ENCODE data around the gene STPG1.

The STPG1 gene

DNA sequence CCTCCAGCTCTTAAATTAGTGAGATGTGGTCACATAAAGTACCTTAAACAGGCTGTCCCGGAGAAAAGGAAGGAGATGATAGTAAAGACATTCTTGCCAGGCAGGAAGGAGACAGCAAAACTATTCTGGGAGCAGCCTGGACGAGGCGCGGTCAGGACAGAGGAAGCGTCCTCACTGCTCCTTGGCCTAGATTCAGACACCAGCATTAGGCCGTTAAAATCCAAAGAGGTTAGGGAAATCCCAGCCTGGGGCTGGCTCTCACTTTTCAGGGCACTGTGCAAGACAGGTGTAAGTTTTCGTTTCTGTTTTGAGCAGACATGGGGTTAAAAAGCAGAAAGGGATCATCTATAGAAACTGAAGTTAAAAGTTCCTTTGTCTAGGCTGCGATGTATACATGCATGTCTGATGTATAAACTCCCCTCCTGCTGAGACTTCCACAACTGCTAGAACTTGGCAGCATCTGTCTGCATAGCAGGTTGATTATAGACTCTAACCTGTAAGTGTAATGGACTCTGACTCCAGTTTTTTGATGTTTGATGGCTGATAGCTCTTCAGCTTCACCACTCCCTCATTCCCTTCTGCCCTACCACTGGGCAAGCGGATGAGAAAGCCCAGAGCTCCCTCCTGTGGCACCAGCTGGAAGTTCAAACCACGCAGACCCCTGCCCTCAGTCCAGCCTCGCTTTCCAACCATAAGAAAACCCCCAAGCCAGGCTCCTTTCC lies 21.5 kb downstream of the STPG1 start:
- peak; percentile 17 to 29 for DNase-seq

DNA sequence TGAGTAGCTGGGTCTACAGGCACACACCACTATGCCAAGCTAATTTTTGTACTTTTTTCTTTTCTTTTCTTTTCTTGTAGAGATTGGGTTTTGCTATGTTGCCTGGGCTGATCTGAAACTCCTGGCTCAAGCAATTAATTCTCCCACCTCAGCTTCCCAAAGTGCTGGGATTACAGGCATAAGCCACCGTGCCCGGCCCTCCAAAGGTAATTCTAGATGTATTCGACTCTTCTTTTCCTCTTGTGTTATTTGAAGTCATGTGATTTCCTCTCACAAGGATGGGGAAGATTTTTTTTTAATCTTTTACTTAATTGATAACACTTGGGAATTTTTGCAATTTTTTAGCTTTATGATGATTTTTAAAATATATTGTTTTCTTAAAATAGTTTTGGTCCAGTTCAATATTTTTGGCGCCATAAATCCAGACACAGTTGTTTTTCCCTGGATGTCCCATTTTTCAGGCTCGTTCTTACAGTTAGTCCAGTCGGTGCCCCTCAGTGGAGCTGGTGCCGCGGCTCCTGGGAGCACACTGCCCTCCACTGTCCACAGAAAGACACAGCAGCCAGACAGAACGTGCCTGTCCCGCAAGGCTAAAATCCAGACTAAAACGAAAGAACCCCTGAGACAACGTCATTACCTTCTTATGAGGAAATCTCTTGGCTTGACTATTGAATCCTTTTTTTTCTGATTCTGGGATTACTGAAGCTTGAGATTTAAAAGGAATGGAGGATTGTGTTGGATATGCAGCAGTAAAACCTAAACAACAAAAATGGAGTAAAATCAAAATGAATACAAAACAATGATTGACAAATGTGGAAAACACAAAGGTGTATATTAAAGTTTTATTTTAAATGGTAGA lies 22.4 kb downstream of the STPG1 start:
- DNase-seq: peak; percentile 37

DNA sequence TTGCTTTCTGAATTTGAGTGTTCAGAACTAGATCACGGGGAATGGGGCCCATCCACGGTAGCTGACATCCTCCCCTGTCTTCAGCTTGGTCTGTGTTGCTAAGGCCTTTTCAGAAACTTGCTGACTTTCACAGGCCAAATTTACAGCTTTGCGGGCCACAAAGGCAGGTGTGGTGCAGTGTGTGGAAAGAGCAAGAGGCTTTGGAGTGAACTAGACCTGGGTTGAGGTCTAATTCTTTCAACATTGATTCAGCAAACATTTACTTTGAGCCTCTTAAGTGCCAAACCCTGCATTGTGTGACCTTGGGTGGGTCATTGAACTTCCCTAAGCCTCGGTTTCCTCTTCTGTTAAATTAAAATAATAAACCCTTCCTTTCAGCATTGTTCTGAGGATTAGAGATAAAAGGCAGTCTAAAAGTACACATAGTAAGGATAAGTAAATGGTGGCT lies 24.3 kb downstream of the STPG1 start:
- DNase-seq: no peak

DNA sequence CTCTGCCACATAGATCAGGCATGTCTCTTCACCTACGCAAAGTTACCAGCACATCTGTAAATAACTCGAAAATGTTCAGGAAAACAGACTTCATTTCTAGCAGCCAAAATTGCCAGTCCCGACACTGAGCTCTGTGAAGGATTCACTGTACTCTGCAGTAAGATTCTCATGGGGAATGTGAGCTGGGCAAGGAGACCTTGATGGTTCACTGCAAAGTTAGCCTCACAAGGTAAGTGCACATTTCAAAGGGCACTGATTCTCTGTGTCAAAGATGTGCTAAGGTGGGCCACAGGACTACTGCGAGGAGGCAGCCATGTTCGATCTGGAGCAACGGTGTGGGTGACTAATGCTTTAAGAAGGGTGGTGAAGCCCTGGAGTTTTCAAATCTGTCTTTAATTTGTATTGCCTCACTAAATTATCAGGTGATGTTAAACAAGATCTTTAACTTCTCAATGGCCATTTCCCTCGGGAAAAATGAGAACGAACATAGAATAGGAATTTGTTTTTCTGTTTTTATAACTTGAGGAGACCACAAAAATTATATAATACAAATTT lies 25.2 kb downstream of the STPG1 start:
- DNase-seq: no peak

DNA sequence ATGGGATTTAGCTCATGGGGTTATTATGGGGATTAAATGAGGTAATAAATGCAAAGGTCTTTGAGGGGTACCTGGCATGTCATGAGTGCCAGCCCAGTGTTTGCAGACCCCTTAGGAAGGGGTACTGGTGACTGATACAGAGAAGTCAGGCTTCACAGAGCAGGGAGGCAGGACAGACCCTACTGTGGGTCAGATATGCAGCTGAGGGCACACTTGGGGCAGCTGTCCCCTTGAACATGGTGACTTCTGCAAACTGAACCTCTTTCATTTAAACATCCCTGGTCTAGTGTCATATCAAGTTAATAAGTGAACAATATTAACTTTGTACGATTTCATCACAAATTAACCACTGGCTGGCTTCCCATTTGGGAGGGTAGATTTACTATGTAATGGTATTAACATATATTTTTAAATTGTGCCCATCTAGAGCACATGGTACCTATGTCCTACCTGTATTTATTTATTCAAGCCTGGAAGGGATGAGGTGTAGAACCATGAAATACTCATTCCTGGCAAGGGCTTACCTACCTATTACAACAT lies 25.9 kb downstream of the STPG1 start:
- no peak for DNase-seq

DNA sequence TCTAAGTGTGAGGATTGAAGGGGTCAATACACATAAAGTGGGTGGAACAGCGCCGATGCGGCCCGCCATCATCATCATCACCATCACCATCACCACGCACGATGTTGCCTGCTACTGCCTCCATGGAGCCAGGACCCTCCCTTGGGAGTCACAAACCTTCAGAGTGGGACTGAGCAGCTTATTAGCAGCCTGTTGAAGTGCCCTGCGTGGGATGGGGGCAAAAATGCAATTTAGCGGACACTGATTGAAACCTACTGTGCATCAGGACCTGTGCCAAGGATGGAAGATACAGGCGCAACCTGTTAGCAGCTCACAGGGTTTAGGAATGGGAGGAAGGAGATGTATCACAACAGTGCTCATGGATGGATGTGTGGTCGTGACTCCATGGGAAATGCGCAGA lies 26.7 kb downstream of the STPG1 start:
- no peak for DNase-seq

DNA sequence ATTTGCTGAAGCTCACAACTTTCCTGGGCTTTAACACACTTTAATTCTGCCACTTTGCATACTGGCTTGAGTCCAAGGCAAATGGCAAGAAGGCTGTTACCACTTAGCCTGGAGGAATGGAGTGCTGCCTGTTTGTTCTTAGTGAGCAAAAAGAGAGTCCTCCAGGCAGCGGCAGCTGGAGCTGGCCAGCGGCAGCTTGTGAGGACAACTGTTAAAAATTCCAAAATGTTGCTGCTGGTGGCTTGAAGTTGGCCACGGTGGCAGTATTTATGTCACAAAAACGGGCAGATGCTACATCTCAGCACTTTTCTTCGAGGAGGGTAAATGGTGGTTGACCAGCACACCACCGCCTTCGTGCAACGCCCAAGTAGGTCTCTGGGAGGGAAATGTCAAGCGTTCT lies 27.3 kb downstream of the STPG1 start:
- DNase-seq: no peak

DNA sequence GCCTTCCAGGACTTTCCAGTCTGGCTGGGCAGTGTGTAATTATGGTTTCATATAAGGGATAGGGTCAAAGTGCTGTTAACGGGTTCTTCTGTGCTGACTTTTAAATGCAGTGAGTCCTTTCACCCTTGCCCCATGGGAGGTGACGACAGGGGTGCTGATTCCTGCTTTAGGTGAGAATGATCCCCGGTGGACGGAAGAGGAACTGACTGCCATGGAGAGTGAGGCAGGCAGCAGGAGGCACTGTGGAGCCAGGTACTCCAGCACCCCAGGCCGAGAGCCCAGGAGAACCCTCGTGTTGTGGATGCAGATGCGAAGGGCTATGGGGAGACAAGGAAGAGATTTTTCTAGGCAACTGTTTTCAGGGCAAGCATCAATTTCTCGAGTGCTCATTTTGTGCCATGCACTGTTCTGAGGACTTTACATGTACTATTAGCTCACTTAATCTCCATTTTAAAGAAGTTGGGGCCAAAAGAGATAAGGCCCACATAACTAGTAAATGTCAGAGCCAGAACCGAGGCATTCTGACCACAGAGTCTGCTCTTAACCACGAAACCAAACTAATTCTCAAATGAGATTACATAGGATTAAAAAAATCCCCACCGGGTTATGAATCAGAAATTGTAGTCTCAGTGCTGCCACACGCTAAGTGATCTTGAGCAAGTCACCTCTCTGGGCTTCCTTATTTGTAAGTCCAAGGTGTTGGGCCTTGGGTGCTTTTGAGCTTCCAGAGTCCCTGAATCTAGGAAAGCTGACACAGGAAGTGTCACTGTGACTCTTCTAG lies 28.2 kb downstream of the STPG1 start:
- no peak for DNase-seq

DNA sequence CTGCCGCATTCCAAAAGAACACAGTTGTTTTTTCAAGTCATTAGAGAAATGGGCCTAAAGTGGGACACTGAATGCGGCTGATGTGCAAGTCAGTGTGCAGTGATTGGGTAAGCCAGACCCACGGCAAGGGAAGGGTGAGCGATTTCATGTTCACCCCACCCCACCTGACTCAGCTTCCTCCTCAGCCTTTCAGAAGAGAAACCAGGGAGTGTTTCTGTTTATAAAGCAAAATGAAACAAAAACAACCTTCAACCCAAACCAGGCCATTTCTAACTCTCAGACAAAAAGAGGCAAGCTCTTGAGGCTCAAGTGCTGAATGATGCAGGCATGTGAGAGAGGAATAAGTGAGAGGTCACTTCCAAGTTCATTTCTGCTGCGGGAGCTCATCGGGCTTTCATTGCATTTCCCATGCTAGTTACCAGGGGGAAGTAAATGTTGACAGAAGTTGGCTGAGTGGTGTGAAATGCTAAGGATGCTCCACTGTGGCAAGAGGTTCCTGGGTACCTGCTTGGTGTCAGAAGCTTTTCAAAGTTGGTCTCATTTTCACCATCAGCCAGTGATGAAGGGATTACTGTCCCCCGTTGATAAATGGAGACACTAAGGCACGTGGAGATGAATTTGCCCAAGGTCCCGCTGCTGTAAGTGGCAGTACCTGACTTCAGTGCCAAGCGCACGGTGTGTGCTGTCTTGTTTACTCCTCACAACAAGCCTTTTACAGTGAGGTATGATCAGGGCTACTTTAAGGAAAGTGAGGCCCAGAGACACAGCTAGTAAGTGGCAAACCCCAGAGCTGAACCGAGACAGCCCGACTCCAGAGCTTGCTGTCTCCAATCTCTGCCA lies 29.1 kb downstream of the STPG1 start:
- DNase-seq: no peak

DNA sequence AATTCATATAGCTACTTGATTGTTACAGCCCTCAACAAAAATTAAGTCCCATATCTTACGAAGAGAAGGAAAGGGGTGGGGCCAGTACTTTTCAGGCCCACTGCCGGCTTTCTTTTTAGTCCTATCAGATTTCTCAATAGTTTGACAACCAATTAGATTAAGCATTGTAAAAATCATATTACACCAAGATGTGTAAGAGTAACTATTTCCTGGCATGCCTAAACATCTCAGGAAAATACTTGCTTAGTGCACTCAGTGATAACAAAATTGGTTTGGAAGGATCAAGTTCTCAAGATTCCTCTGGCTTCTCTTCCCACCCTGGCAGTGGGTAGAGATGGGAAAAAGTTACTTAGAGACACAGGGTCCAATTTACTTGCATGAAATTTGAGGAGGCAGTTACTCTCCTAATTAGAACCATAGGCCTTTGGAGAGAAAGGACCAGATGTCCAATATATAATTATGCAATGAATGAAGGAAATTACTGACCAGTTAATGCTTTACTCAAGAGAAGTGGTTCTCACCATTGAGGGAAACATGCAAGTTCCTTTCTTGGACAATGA lies 30.1 kb downstream of the STPG1 start:
- no peak for DNase-seq

DNA sequence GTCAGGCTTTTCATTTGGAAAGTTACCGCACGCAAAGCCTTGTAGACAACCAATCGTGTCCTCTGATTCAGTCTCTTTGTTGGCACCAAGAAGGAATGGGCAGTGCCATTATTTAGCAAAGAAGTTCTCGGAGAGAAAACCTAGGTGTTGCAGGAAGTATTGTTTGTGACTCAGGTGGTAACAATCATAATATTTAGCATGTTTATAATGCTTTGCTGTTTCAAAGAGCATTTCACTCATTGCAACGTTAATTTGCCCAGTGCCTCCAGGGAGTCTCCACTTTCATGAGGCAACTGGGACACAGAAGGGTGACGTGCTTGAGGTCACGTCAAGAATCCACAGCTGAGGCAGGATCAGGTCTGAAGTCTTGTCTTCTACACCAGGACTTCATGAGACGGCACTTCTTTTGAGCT lies 31.4 kb downstream of the STPG1 start:
- DNase-seq: no peak

DNA sequence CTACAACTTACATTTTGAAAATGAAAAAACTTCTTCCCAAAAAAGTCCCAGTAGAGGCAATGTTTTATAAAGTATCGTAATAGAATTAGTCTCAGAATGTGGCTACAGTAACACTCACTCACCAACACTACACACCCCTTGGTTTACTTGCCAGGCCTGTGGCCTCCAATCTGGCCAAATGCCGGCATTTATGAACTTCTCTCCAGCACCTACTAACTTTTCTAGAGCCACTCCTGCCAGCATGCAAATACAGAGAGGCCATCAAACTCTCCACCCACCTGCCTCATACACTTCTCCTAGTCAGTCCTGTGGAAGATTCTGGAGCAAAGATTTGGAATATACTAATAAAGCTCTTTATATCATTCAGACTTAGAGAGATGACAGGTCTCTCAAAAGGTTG lies 32.3 kb downstream of the STPG1 start:
- no peak for DNase-seq

DNA sequence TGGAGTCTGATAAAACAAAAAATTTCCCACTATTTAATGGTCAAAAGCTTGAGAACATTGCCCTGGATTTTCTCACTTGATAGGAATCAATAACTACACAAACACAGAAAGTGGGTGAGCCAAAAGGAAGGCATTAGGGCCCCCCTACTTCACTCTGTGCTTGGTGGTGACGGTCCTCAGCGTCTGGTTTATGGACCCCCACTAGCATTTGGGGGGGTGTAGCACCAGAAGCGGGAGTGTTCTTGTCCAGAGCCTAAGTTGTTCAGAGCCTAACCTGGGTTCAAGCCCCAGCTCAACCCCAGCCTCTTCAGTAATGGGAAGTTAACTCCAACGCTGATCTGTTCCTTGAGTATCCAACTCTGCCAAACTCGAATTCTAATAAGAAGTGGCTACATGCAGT lies 33.1 kb downstream of the STPG1 start:
- DNase-seq: no peak

DNA sequence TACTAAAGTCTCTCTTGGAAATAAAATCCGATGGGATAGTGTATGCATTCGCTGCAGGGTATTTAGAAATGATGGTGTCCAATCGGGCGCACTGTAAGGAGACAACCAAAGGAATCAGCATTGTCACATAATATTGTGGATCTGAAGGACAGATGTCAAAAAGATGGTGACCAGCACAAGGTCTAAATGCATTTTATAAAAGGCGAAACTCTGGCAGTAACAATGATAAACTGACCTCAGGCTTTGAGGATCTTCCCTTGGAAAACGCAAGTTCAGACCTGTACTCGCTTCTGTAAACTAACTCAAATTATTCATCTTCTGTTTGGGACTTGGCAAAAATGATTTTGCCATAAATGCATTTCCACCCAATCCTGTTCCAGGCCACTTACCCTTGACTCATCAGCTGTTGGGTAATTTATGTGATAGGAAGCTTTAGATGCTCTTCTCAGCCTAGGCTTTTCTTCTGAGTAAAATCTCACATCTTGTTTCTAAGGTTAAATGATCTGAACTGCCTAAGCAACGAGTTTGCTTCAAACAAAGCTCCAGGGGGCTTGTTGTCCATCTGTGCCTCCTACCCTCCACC lies 33.8 kb downstream of the STPG1 start:
- no peak for DNase-seq

DNA sequence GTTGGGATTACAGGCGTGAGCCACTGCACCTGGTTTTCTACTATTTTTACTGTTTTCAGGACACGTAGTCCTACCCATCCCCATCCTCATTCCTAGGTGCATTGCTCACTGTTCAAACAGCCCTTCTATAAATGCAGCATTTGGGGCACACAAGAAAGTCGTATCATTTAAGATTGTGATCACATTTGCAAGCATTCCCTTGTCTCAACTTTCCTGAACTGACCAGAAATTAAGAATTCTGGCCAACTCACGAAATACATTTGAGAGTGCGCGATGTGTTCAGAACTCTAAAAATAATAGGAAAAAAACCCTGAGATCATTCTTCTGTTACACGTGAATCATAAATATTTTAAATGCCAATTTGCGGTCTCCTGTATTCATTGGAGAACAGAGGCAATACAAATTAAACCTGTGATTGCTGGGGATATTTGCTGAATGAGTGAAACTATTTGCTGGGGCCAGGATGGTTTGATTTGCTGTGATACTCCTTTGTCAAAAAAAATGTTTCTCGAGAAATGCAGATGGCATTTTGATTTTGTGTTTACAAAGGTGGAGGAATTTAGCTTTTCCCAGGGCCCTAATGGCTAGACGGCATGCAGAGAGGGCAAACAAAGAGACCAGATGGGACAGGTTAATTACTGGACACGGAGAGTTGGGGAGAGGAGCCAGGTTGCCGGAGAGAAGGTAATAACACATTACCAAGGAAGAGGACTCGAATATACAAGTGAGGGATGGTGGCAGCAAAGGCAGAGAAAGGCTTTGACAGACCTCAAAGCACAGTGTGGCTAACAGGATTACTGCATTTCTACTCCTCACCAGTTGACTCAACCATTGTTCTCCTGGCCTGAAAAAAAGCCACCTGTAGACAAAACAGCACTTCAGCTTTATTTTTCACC lies 38.4 kb downstream of the STPG1 start:
- no peak for DNase-seq

DNA sequence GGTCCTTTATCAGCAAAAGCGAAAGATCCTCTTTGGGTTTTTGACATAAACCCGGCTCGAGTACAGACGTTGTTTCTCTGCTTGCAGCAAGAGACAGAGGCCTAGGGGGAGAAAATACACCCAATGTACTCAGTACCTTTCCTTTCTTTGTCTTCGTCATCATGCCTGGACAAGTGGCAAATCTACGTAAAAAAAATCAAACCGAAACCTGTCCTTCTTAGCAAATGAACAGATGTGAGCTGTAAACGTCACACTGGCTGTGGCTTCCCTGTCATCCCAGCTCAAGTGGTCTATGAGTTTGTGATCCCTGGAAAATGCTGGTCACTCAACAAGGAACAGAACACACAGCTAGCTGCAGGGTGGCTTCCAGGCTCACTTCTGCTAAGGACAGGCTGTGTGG lies 39.9 kb downstream of the STPG1 start:
- DNase-seq: no peak

DNA sequence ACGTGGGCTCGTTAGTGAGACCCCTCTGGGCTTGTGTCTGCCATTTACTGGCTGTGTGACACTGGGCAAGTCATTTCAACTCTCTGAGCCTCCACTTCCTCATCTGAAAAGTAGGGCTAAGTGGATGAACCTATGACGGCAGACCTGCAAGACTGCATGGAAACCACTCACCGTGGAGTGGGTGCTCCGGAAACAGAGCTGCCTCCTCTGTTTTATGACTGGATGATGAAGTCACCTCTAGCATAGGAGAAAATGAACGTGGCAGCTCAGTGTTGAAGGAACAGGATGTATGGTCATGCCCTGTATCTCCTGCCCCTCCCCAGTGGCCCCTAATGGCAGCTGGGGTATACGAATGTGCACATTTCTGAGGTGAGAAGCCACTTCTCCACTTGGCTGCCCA lies 40.5 kb downstream of the STPG1 start:
- no peak for DNase-seq

DNA sequence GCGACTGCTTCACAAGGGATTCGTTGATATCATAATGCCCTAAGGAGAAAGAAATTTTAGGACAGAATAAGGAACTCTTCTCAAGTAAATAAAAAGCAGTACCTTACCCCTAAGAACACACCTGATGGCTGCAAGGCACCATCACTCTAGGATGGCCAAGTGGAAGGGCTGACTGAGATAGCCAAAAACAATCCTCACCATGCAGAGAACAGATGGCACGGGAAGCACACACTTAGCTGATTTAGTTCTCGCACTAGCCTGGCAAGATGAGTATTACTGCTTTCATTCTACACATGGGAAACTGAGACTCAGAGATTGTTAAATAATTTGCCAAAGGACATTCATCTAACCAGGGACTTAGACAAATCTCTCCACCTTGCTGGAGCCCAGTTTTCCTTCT lies 43.8 kb downstream of the STPG1 start:
- DNase-seq: no peak

DNA sequence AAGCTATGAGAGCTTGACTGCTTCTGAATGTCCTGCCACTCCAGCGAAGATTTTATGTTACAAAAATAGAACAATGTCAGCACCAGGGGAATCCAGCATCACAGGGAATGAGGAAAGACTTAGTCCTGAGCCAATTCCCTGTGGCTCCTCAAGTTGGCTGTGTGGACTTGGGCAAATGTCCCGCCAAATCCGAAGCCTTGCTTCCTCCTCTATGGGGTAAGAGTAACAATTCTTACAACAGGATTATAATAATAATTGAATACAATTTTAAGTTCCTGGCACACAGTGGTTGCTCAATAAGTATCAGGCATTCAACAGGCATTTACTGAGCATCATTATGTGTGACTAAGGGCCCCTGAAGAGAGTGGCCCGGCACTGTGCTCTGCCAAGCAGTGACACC lies 44.4 kb downstream of the STPG1 start:
- no peak for DNase-seq

DNA sequence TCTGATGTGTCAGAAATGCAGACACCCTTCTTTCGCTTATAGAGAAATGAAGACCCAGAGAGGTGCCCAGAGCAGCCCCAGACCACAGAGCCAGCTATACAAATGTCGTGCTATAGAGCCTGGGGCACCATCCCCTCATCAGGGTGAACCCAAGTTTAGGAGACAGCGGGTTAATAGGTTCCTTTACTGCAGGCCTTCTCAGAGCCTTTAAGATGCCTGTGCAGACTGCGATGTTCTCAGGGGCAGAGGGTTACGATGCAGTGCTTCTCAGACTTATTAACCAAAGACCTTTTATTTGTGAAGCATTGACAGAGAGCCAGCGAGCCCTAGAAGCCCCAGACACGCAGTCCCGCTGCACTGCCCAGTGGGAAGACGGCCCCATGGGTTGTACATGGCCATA lies 46.9 kb downstream of the STPG1 start:
- DNase-seq: no peak
